ENCODE data around the gene SORBS2. TPM values are rescaled to one million over a fixed set of nuclear protein-coding genes. Genes with fewer than 3 reads are reported as not detected.

Gene SORBS2
- total and polyA plus RNA-seq, 2 of the 8 experiments (the other 6 are each of a cell fraction or from before 2014, with no cell fraction given), result 73.0 to 87.1 TPM

DNA sequence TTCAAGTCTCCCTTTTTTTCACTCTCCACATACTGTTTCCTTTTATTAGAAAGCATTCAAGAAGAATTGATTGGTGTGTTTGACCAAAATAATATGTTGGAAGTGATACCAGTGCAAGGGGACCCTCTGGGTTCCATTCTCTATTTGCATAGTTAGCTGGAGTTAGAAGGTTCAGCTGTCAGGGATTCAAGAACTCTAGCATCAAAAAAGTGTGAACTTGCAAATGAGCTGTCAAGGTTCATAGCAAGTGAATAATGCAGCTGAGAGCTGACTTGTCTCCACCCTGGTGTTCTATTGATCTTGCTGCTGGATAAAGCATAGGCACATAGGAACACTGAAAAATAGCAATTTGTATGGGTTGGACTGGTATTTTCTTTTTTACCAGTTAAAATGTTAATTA, 73.2 kb downstream of the SORBS2 start:
- H3K27ac ChIP-seq (ENCODE audit: low read depth, low read length), result no peak overlapping the region
- H3K79me1 ChIP-seq (ENCODE audit: low read depth, low read length), result no peaks in the 10 kb centered on the region; the same call in 1 of the 2 replicates
- TF ChIP-seq EP300 (IDR thresholded peaks at IDR 0.05; ENCODE audit: borderline replicate concordance in 1 of 2, low read depth in 2 of 2, low read length in 2 of 2) (no peak), SIX5 (IDR thresholded peaks at IDR 0.05; ENCODE audit: low read depth, low read length) (no peak), GTF2F1 (IDR thresholded peaks at IDR 0.05; ENCODE audit: borderline replicate concordance, low read depth, low read length) (no peak)
- H3K9me3 ChIP-seq (ENCODE audit: insufficient read depth in 2 of 2, low read depth in 1 of 2, low read length in 1 of 2), result no peaks in the 10 kb centered on the region
- no peak overlapping the region for H3K4ac ChIP-seq (replicated peaks; ENCODE audit: insufficient read length, low read depth, low read length)
- no peak for DNase-seq (ENCODE audit: low read depth in 1 of 2, low spot score in 2 of 2)
- H3K36me3 ChIP-seq (ENCODE audit: control insufficient read depth in 2 of 4, insufficient read depth in 4 of 4, low read length in 3 of 4), result peaks cover 0 to 1% (median 0%) of the 10 kb centered on the region in 4 experiments; a peak in 1 of 8 replicates
- H3K4me2 ChIP-seq (ENCODE audit: insufficient read depth in 1 of 2, low read depth in 2 of 2, low read length in 2 of 2), result no peak overlapping the region
- no peak overlapping the region for H2BK120ac ChIP-seq (replicated peaks; ENCODE audit: low read depth, low read length)
- no peak overlapping the region for H4K91ac ChIP-seq (replicated peaks; ENCODE audit: insufficient read length, low read length)
- FAIRE-seq, result no peak
- no peak overlapping the region for H3K56ac ChIP-seq (replicated peaks; ENCODE audit: insufficient read length, low read depth, low read length)
- H2BK20ac ChIP-seq (ENCODE audit: low read length), result no peak overlapping the region
- H2BK12ac ChIP-seq (ENCODE audit: low read depth, low read length), result no peak overlapping the region
- peaks cover 6% of the 10 kb centered on the region; the same call in 1 of the 2 replicates for H3K23me2 ChIP-seq (ENCODE audit: low read depth, low read length)
- H4K8ac ChIP-seq (ENCODE audit: extremely low read depth, insufficient read depth, low read length), result no peak overlapping the region
- H2BK5ac ChIP-seq (ENCODE audit: low read depth, low read length), result no peak overlapping the region
- ChIA-PET POLR2A (ENCODE audit: partially characterized antibody) (interaction anchor here (2.6 kb wide), 1 partner anchor 10 kb away, joined by 7 read pairs; no protein-coding TSS in a partner anchor), CTCF (ENCODE audit: partially characterized antibody) (interaction anchor here (1.1 kb wide), 1 partner anchor 101 kb away, joined by 3 read pairs; no protein-coding TSS in a partner anchor)
- peaks cover 0 to 2% of the 10 kb centered on the region in 2 experiments for H4K20me1 ChIP-seq (replicated peaks in 1 of 2; ENCODE audit: control insufficient read depth in 1 of 2, insufficient read depth in 2 of 2, low read length in 2 of 2)
- H4K5ac ChIP-seq (ENCODE audit: insufficient read length, low read depth, low read length), result no peak overlapping the region
- H3K4me3 ChIP-seq (ENCODE audit: extremely low read depth in 1 of 4, insufficient read depth in 2 of 4, low read depth in 3 of 4, low read length in 4 of 4), result no peak overlapping the region
- H3K14ac ChIP-seq (ENCODE audit: insufficient read length), result no peak overlapping the region
- peaks cover 0 to 18% of the 10 kb centered on the region in 2 experiments; a peak in 2 of 4 replicates for H3K79me2 ChIP-seq (ENCODE audit: control insufficient read depth in 1 of 2, insufficient read depth in 2 of 2, low read length in 2 of 2)
- H2AFZ ChIP-seq (ENCODE audit: low read length), result no peak overlapping the region
- H3K23ac ChIP-seq (ENCODE audit: insufficient read length), result no peak overlapping the region
- H2BK15ac ChIP-seq (ENCODE audit: low read length), result no peak overlapping the region
- no peak overlapping the region for H2AK5ac ChIP-seq (ENCODE audit: low read depth, low read length)
- no peak overlapping the region for H3K18ac ChIP-seq (ENCODE audit: extremely low read depth, low read length)
- no peak overlapping the region for H3K9ac ChIP-seq (replicated peaks in 1 of 4; ENCODE audit: extremely low read depth in 1 of 4, low read depth in 3 of 4, low read length in 3 of 4)
- peaks cover 3 to 24% (median 19%) of the 10 kb centered on the region in 4 experiments for H3K4me1 ChIP-seq (replicated peaks in 1 of 4; ENCODE audit: control insufficient read depth in 3 of 4, insufficient read depth in 4 of 4, low read length in 3 of 4)
- no peaks in the 10 kb centered on the region for H3K27me3 ChIP-seq (replicated peaks in 1 of 4; ENCODE audit: control insufficient read depth in 3 of 4, extremely low read depth in 1 of 4, insufficient read depth in 3 of 4, low read length in 3 of 4)
